Keratinocyte (primary cell): Measurements from ENCODE around the gene RABL2B. TPM values are rescaled to one million over a fixed set of nuclear protein-coding genes. Genes with fewer than 3 reads are reported as not detected.
"Not testable (repeated sequence)": the region's sequence is repeated elsewhere in the genome, so short reads cannot be mapped to it uniquely, and the experiment has no call there.

Source experiments
- DNase-seq: peaks from one replicate; pipeline ENCODE4 v3.0.0-alpha.2; 2011; ENCODE audit warnings: low read depth, missing footprints, low spot score
- FAIRE-seq: peaks from 2 replicates; lab custom pipeline; 2011; peaks lifted over from hg19 to GRCh38; lab: Jason Lieb, UNC
- H2AFZ ChIP-seq: 2 replicates; pipeline ENCODE4 v1.6.0; 2012; ENCODE audit warnings: low read length, control low read depth, inconsistent platforms; ENCODE audit not compliant: control insufficient read depth
- H3K27ac ChIP-seq: 2 replicates; pipeline ENCODE4 v1.5.1; 2011; ENCODE audit warnings: low read length; ENCODE audit not compliant: control insufficient read depth, insufficient read depth
- H3K27me3 ChIP-seq: 3 replicates; pipeline ENCODE4 v1.6.0; 2011; ENCODE audit warnings: low read length; ENCODE audit not compliant: control insufficient read depth, insufficient read depth; ENCODE audit errors: extremely low read depth
- H3K36me3 ChIP-seq, 2 experiments: 2 replicates in 1 of 2; 3 replicates in 1 of 2; pipeline ENCODE4 v1.5.1; 2011; ENCODE audit warnings: low read length in 2 of 2, mild to moderate bottlenecking in 1 of 2; ENCODE audit not compliant: control insufficient read depth in 2 of 2, insufficient read depth in 2 of 2; ENCODE audit errors: extremely low read depth in 1 of 2
- H3K4me1 ChIP-seq: 3 replicates; pipeline ENCODE4 v1.5.1; 2011; ENCODE audit warnings: low read length; ENCODE audit not compliant: control insufficient read depth, insufficient read depth; ENCODE audit errors: extremely low read depth
- H3K4me2 ChIP-seq: 3 replicates; pipeline ENCODE4 v1.6.0; 2011; ENCODE audit warnings: low read depth, low read length; ENCODE audit not compliant: control insufficient read depth, insufficient read depth; ENCODE audit errors: extremely low read depth
- H3K4me3 ChIP-seq, 3 experiments: fragments of 200-600 bp in 1 of 3; sonication (generic) in 1 of 3; 2 replicates in 2 of 3; 3 replicates in 1 of 3; pipeline ENCODE4 v1.5.1; 2011 to 2016; ENCODE audit warnings: low read length in 3 of 3, mild to moderate bottlenecking in 3 of 3, control low read depth in 2 of 3, inconsistent platforms in 1 of 3, low read depth in 1 of 3, mixed read lengths in 1 of 3, mixed run types in 1 of 3, moderate library complexity in 1 of 3; ENCODE audit not compliant: control insufficient read depth in 2 of 3, insufficient read depth in 2 of 3; ENCODE audit errors: extremely low read depth in 1 of 3
- H3K79me2 ChIP-seq: 2 replicates; pipeline ENCODE4 v1.6.0; 2012; ENCODE audit warnings: low read length; ENCODE audit not compliant: control insufficient read depth, insufficient read depth
- H3K9ac ChIP-seq: 3 replicates; pipeline ENCODE4 v1.6.0; 2011; ENCODE audit warnings: low read length; ENCODE audit not compliant: control insufficient read depth, insufficient read depth; ENCODE audit errors: extremely low read depth
- H3K9me1 ChIP-seq: 3 replicates; pipeline ENCODE4 v1.6.0; 2011; ENCODE audit warnings: low read length; ENCODE audit not compliant: control insufficient read depth, insufficient read depth; ENCODE audit errors: extremely low read depth
- H3K9me3 ChIP-seq: 2 replicates; pipeline ENCODE4 v1.5.1; 2012; ENCODE audit warnings: low read depth, low read length; ENCODE audit not compliant: control insufficient read depth
- H4K20me1 ChIP-seq: 3 replicates; pipeline ENCODE4 v1.6.0; 2011; ENCODE audit warnings: low read length; ENCODE audit not compliant: control insufficient read depth, insufficient read depth; ENCODE audit errors: extremely low read depth
- dilution Hi-C: fragments of 300-500 bp; cut with MboI; formaldehyde crosslinking; loops from one replicate; pipeline ENCODE4 v1.7.0; 2020; ENCODE audit warnings: low sequenced_read_pairs; ENCODE audit not compliant: extremely low pct_ligation_motif_present
- polyA plus RNA-seq, 5 experiments: library from polyadenylated mRNA; depleted of rRNA in 3 of 5; stranded (reverse) in 3 of 5; stranded (forward) in 1 of 5; unstranded in 1 of 5; fragments of >200 nt; gene quantifications; 1 replicate in 1 of 5; 2 replicates in 3 of 5; 3 replicates in 1 of 5; pipeline versions ENCODE4 v1.2.1 to v1.2.3, GENCODE V29; 2011 to 2012; ENCODE audit warnings: missing spikeins in 2 of 5, low read depth in 1 of 5, low replicate concordance in 1 of 5

The RABL2B gene
- polyA plus RNA-seq, 1 donor (not counting 4 experiments of a cell fraction or from before 2014, with no cell fraction given): 29.8 TPM

GRCh38 chr22:50782253-50782652 lies 1.2 kb downstream of the RABL2B start:
- not testable (repeated sequence) for DNase-seq

DNA sequence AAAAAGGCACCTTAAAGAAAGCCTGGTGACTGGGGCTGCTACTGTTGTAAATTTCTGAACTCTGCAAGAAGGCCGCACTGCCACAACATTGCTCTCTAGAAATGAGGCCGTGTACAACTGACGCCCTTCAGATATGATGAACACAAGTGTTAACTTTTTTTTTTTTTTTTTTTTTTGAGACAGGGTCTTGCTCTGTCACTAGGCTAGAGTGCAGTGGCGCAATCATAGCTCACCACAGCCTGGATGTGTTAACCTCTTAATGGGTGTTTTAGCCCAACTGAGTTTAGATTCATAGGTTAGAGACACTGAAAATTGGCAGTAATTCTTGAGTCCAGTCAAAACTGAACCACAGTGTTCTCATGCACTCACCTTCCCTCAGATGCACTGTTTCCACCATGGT lies 3.2 kb downstream of the RABL2B start:
- H3K9me1 ChIP-seq, H3K4me1 ChIP-seq, H3K36me3 ChIP-seq, H3K4me2 ChIP-seq, DNase-seq, dilution Hi-C loops, H3K9ac ChIP-seq, H3K27ac ChIP-seq, H3K27me3 ChIP-seq, H2AFZ ChIP-seq, H3K4me3 ChIP-seq, FAIRE-seq, H3K9me3 ChIP-seq, H3K79me2 ChIP-seq, H4K20me1 ChIP-seq: not testable (repeated sequence)

More at GRCh38 chr22:50782253-50782652, 1.2 kb downstream of the RABL2B start:
- H2AFZ ChIP-seq, H3K9me1 ChIP-seq, H3K27me3 ChIP-seq, H3K4me1 ChIP-seq, H3K36me3 ChIP-seq, dilution Hi-C loops, H3K79me2 ChIP-seq, H3K9ac ChIP-seq, H3K4me3 ChIP-seq, H3K4me2 ChIP-seq, H4K20me1 ChIP-seq, H3K27ac ChIP-seq, FAIRE-seq, H3K9me3 ChIP-seq: not testable (repeated sequence)

GRCh38 chr22:50777631-50778030 lies 5.8 kb downstream of the RABL2B start:
- H2AFZ ChIP-seq, H3K79me2 ChIP-seq, FAIRE-seq, H3K27ac ChIP-seq, H3K4me3 ChIP-seq, DNase-seq, H3K9me1 ChIP-seq, H4K20me1 ChIP-seq, H3K9ac ChIP-seq, H3K27me3 ChIP-seq, H3K9me3 ChIP-seq, H3K36me3 ChIP-seq, H3K4me2 ChIP-seq, H3K4me1 ChIP-seq, dilution Hi-C loops: not testable (repeated sequence)
